Fibroblast of pulmonary artery (primary cell): Measurements from ENCODE around the gene IDUA.
"Not testable (repeated sequence)": the region's sequence is repeated elsewhere in the genome, so short reads cannot be mapped to it uniquely, and the experiment has no call there.

Experiments used
- DNase-seq: peaks from one replicate; pipeline ENCODE4 v3.0.0-alpha.2; 2010; ENCODE audit warnings: low read depth
- H3K4me3 ChIP-seq: replicated peaks from 2 replicates; pipeline ENCODE4 v1.5.1; 2011; ENCODE audit warnings: low read depth, mild to moderate bottlenecking, control low read depth, low read length, moderate library complexity
- TF ChIP-seq, protein P1 (sequence below): IDR thresholded peaks from 2 replicates; pipeline ENCODE4 v1.5.1; 2011; ENCODE audit warnings: mild to moderate bottlenecking, control low read depth, low read length, inconsistent platforms; ENCODE audit errors: missing control alignments

IDUA gene

DNA sequence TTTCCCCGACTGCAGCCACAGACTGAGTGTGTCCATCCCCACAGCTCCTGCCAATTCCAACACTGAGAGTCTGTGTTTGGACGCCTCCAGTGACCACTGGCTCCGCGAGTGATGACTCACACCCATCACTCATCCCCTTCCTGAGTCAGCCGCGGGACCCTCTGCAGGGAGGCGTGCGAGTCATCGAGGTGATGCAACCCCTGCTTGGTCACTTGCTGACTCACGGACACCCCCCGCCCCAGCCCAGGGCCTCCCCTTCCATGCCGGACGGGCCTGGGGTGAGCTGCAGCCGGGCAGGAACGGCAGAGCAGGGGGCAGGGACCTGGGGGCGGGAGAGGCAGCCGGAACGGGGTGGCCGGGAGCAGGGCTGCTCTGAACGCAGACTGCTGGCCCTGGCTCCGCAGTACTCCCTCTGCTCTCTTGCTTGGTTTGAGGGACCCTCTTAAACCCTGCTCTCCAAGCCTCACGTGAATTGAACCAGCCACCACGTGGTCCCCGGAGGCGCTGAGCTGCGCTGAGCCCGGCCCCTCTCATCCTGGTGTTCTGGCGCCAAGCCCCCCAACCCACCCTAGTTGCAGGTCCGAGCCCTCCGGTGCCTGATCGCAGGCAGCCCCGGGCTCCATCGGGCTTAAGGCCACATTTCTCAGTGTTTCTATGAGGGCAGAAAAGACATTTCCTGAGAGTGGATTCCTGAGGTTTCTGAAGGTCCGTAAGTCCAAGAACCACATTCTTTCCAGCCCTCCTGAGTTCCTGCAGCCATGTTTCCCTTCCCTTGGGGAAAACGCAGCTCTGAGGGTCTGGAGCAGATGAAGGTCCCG lies 57.0 kb downstream of the IDUA start:
- TF ChIP-seq, protein P1, sequence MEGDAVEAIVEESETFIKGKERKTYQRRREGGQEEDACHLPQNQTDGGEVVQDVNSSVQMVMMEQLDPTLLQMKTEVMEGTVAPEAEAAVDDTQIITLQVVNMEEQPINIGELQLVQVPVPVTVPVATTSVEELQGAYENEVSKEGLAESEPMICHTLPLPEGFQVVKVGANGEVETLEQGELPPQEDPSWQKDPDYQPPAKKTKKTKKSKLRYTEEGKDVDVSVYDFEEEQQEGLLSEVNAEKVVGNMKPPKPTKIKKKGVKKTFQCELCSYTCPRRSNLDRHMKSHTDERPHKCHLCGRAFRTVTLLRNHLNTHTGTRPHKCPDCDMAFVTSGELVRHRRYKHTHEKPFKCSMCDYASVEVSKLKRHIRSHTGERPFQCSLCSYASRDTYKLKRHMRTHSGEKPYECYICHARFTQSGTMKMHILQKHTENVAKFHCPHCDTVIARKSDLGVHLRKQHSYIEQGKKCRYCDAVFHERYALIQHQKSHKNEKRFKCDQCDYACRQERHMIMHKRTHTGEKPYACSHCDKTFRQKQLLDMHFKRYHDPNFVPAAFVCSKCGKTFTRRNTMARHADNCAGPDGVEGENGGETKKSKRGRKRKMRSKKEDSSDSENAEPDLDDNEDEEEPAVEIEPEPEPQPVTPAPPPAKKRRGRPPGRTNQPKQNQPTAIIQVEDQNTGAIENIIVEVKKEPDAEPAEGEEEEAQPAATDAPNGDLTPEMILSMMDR = no peak
- peak; percentile 99 for DNase-seq

DNA sequence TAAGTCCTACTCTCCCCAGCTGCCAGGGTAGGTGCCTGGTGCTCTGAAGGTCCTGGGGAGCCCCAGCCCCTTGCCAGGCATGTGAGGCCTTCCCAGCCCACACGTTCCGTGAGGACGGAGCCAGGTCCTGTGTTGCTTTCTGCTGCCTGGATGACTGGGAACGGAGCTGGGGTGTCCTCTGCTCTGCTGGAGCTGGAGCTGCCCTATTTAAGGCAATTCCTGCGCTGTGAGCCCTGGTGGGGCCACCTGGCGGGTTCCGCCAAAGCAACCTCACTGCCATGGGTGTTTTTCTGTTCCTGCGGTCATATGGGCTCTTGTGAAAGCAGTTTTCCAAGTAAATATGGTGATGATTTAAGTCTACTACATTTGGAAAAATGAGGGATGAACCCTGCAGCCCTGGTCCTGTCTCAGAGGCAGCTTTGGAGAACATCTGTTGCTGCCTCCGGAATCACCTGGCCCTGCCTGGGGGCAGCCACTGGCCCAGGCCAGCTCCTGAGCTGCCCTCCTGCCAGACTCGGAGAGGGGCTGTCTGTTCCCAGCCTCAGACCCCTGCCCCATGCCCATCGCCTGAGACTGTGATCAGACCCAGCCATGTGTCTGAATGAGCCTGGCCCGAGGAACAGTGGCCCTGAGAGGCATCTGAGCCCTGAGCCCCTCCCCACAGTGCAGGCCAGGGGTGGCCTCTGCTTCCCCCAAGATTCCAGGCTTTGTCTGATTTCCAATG lies 57.8 kb downstream of the IDUA start:
- TF ChIP-seq, protein P1 = no peak
- no peak overlapping the region for H3K4me3 ChIP-seq
- no peak for DNase-seq

More for the DNA sequence above, 57.0 kb downstream of the IDUA start:
- peak overlapping the region; percentile 7 for H3K4me3 ChIP-seq

DNA sequence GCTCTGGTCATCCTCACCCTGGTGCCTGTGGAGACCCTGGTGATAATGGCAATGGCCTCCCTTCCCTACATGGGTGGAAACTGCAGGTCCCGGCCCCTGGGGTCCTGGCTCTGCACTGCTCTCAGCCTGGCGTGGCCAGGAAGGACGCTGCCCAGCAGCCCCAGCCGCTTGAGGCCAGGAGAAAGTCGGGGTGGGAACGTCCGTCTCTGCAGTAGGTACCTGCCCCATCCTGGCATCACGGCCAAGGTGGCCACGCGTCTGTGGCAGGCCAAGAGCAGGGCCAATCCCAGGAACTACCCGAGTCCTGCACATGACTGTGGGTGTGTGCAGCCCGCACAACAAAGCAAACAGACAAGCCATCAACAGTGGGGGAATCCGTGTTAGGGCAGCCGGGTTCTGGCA lies 58.4 kb downstream of the IDUA start:
- TF ChIP-seq, protein P1 = no peak
- DNase-seq = no peak
- no peak overlapping the region for H3K4me3 ChIP-seq

DNA sequence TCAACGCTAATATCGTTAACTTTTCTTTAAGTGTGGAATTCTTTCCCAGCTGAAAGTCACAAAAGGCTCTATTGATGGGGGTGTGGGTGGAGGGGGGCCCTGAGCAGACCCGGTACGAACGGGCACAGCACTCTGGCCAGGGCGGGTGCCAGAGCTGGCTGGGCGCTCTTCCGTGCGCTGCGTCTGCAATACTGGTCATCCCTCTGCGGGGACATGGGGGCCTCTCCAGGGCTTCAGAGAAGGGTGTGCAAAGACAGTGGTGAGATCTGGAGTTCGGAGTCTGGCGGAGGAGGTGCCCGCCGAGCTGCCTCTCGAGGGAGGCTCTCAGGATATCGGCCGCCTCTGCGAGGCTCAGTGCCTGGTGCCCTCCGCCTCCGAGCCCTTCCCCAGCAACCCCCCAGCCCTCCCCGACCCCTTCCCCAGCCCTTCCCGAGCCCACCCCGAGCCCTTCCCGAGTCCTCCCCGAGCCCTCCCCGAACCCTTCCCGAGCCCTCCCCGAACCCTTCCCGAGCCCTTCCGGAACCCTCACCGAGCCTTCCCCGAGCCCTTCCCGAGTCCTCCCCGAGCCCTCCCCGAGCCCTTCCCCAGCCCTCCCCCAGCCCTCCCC lies 58.9 kb downstream of the IDUA start:
- TF ChIP-seq, protein P1 = no peak
- no peak for DNase-seq
- no peak overlapping the region for H3K4me3 ChIP-seq

DNA sequence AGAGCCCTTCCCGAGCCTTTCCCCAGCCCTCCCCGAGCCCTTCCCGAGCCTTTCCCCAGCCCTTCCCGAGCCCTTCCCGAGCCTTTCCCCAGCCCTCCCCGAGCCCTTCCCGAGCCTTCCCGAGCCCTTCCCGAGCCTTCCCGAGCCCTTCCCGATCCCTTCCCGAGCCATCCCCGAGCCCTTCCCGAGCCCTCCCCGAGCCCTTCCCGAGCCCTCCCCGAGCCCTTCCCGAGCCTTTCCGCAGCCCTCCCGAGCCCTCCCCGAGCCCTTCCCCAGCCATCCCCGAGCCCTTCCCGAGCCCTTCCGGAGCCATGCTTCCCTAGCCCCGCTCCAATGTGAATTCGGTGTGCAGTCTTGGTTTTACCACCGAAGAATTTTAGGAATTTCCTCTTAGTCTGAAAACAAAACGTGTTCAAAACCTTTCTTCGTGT lies 59.8 kb downstream of the IDUA start:
- not testable (repeated sequence) for H3K4me3 ChIP-seq
- DNase-seq = peak; percentile 71

DNA sequence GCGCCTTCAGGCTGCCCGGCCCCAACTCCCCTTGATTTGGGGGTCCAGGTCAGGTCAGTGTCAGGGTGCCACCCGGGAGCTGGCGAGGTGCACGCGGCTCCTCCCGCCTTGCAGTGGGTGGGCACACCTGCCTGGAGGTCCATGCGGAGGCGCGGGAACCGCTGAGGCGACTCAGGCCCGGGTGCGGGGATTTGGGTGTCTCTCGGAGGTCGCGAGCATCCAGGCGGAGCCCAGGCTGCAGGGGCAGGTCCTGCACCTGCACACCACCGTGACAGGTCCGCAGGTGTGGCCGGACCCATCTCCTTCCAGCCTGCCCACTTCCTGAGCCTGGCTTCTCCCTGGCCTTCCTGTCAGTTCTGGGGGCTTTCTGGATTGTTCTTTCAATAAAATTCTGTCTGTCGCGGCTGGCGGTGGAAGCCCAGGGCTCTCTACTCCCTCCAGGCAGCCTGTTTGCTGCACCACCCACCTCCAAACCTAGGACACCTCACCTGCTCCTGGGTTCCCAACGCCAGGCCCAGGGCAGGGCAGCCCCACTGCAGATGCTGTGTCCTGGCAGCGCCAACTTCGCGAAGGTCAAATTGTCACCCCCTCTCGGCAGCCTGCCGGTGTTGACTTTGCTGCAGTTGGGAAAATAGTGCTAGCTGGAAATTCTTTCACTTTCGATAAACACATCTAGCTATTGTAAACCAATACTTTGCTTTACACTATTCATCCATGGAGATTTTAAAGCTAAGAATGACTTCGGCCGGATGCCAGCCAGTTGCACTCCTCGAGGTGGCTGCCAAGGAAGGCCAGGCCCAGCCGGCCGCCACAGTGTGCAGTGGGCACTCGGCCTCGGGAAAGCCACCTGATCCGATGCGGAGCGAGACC lies 60.5 kb downstream of the IDUA start:
- no peak for DNase-seq
- no peak overlapping the region for H3K4me3 ChIP-seq
- TF ChIP-seq, protein P1 = no peak
